ENCODE results near the gene C1orf116. TPM values are rescaled to one million over a fixed set of nuclear protein-coding genes. Genes with fewer than 3 reads are reported as not detected.

Gene C1orf116
- total and polyA plus RNA-seq, 10 donors: 0.02 to 1.0 (median 0.27) TPM; not detected in 1

Other genes starting within 250 kb of the C1orf116 start
- gene IL20, start 167.1 kb downstream of the C1orf116 start, total RNA-seq: not detected
- gene IL20, start 167.1 kb downstream of the C1orf116 start, polyA plus RNA-seq: not detected
- gene IL24, start 135.3 kb downstream of the C1orf116 start, total RNA-seq: under 1 TPM in 2 of 7 donors, not detected in 5; 0.30 to 0.34 TPM
- gene IL24, start 135.3 kb downstream of the C1orf116 start, polyA plus RNA-seq: 1 to 10 TPM; 1.2 to 2.0 (median 1.4) TPM
- 100 to 1,000 TPM; 136 to 269 (median 242) TPM for gene FCMR, start 110.8 kb downstream of the C1orf116 start, total RNA-seq
- 100 to 1,000 TPM; 165 to 229 (median 187) TPM for gene FCMR, start 110.8 kb downstream of the C1orf116 start, polyA plus RNA-seq
- gene PIGR, start 86.3 kb downstream of the C1orf116 start, total RNA-seq: 1 to 10 TPM in 3 of 7 donors, under 1 TPM in 4; 0.37 to 1.7 (median 0.94) TPM
- under 1 TPM; 0.13 to 0.99 (median 0.30) TPM for gene PIGR, start 86.3 kb downstream of the C1orf116 start, polyA plus RNA-seq
- gene FCAMR, start 62.3 kb downstream of the C1orf116 start, total RNA-seq: 1 to 10 TPM in 1 of 7 donors, under 1 TPM in 4, not detected in 2; 0.16 to 1.0 (median 0.36) TPM
- gene FCAMR, start 62.3 kb downstream of the C1orf116 start, polyA plus RNA-seq: 1 to 10 TPM in 1 of 3 donors, under 1 TPM in 2; 0.38 to 1.3 (median 0.59) TPM
- gene YOD1, start 18.5 kb upstream of the C1orf116 start, total RNA-seq: 10 to 100 TPM in 6 of 7 donors, 1 to 10 TPM in 1; 9.8 to 23.2 (median 16.5) TPM
- 1 to 10 TPM; 2.8 to 3.6 (median 3.1) TPM for gene YOD1, start 18.5 kb upstream of the C1orf116 start, polyA plus RNA-seq
- 10 to 100 TPM; 19.1 to 69.5 (median 29.8) TPM for gene PFKFB2, start 20.5 kb upstream of the C1orf116 start, total RNA-seq
- gene PFKFB2, start 20.5 kb upstream of the C1orf116 start, polyA plus RNA-seq: 1 to 10 TPM; 6.8 to 8.3 (median 8.2) TPM
- gene C4BPB, start 56.1 kb upstream of the C1orf116 start, total RNA-seq: 1 to 10 TPM in 3 of 7 donors, under 1 TPM in 3, not detected in 1; 0.34 to 1.4 (median 0.71) TPM
- gene C4BPB, start 56.1 kb upstream of the C1orf116 start, polyA plus RNA-seq: under 1 TPM; 0.24 to 0.61 (median 0.59) TPM
- gene C4BPA, start 71.5 kb upstream of the C1orf116 start, total RNA-seq: 1 to 10 TPM in 2 of 7 donors, under 1 TPM in 5; 0.33 to 1.9 (median 0.57) TPM
- under 1 TPM; 0.03 to 0.38 (median 0.04) TPM for gene C4BPA, start 71.5 kb upstream of the C1orf116 start, polyA plus RNA-seq

All from spleen (tissue), 10 donors.